NCI-H1417 (cell line): Measurements from ENCODE around the gene NETO2.
A peak's percentile ranks its signal among the peaks of the same experiment; 100 is the strongest.
"Not testable (repeated sequence)": the region's sequence is repeated elsewhere in the genome, so short reads cannot be mapped to it uniquely, and the experiment has no call there.

Source experiments
- DNase-seq, 3 experiments: peaks; one replicate each; lab custom pipeline; 2025; lab: John Stamatoyannopoulos, UW

Gene NETO2

GRCh38 chr16:47143677-47144558 is at the start of gene NETO2:
NETO2 (minus strand) TSS chr16:47143945; CDS start chr16:47143612, 333 bp downstream.
- DNase-seq = peak; percentile 52 to 83 (median 81)

- DNase-seq = no peak
These were observed 38.6 kb upstream of the NETO2 start for GRCh38 chr16:47182318-47182717.

- not testable (repeated sequence) for DNase-seq
These were observed 37.3 kb upstream of the NETO2 start for GRCh38 chr16:47181066-47181465.

- no peak for DNase-seq
These were observed 36.3 kb upstream of the NETO2 start for GRCh38 chr16:47180073-47180472.

- no peak for DNase-seq
These were observed 31.4 kb upstream of the NETO2 start for GRCh38 chr16:47175152-47175551.

GRCh38 chr16:47162670-47163420 is 19.1 kb upstream of the NETO2 start:
- DNase-seq = no peak

- no peak for DNase-seq
These were observed 17.7 kb upstream of the NETO2 start for GRCh38 chr16:47161464-47161863.

GRCh38 chr16:47160422-47160821 is 16.7 kb upstream of the NETO2 start:
- DNase-seq = no peak

GRCh38 chr16:47158992-47159391 is 15.2 kb upstream of the NETO2 start:
- DNase-seq = no peak

GRCh38 chr16:47156680-47157215 is 13.0 kb upstream of the NETO2 start:
- no peak for DNase-seq

- DNase-seq = not testable (repeated sequence)
These were observed 8.8 kb upstream of the NETO2 start for GRCh38 chr16:47152501-47152900.

- DNase-seq = no peak
These were observed 6.3 kb upstream of the NETO2 start for GRCh38 chr16:47150067-47150466.

GRCh38 chr16:47144559-47144877 is 773 bp upstream of the NETO2 start:
- no peak for DNase-seq

- peak; percentile 72 to 88 (median 86) for DNase-seq
These were observed 696 bp downstream of the NETO2 start for GRCh38 chr16:47142821-47143676.

- DNase-seq = peak in 1 of 3 experiments; percentile 70
These were observed 1.3 kb downstream of the NETO2 start for GRCh38 chr16:47142486-47142820.

GRCh38 chr16:47141773-47142485 is 1.8 kb downstream of the NETO2 start:
- DNase-seq = peak; percentile 86 to 95 (median 88)

GRCh38 chr16:47140686-47141085 is 3.1 kb downstream of the NETO2 start:
- DNase-seq = no peak

GRCh38 chr16:47139561-47140185 is 4.1 kb downstream of the NETO2 start:
- DNase-seq = no peak

- DNase-seq = not testable (repeated sequence)
These were observed 5.8 kb downstream of the NETO2 start for GRCh38 chr16:47137925-47138324.

- DNase-seq = no peak
These were observed 7.5 kb downstream of the NETO2 start for GRCh38 chr16:47136099-47136842.
